Glutamatergic neuron (in vitro differentiated cells): Measurements from ENCODE around the gene ACSS2. TPM values are rescaled to one million over a fixed set of nuclear protein-coding genes. Genes with fewer than 3 reads are reported as not detected.

Experiments used
- DNase-seq: peaks from one replicate; pipeline ENCODE4 v3.0.0; 2022
- H3K27ac Mint-ChIP-seq: one replicate; pipeline ENCODE4 v1.8.0; 2020; ENCODE audit warnings: mild to moderate bottlenecking, mixed read lengths, inconsistent platforms; ENCODE audit not compliant: unreplicated experiment
- H3K27me3 Mint-ChIP-seq: one replicate; pipeline ENCODE4 v1.8.0; 2020; ENCODE audit warnings: mild to moderate bottlenecking, moderate library complexity, mixed read lengths, inconsistent platforms; ENCODE audit not compliant: unreplicated experiment
- H3K36me3 Mint-ChIP-seq: one replicate; pipeline ENCODE4 v1.8.0; 2020; ENCODE audit warnings: mild to moderate bottlenecking, mixed read lengths, inconsistent platforms; ENCODE audit not compliant: unreplicated experiment
- H3K4me1 Mint-ChIP-seq: one replicate; pipeline ENCODE4 v1.8.0; 2020; ENCODE audit warnings: mild to moderate bottlenecking, low read depth, mixed read lengths, inconsistent platforms; ENCODE audit not compliant: unreplicated experiment
- H3K4me3 Mint-ChIP-seq: one replicate; pipeline ENCODE4 v1.8.0; 2020; ENCODE audit warnings: mild to moderate bottlenecking, mixed read lengths, inconsistent platforms; ENCODE audit not compliant: unreplicated experiment
- H3K9me3 Mint-ChIP-seq: one replicate; pipeline ENCODE4 v1.8.0; 2020; ENCODE audit warnings: mild to moderate bottlenecking, moderate library complexity, mixed read lengths, inconsistent platforms; ENCODE audit not compliant: unreplicated experiment
- CTCF ChIP-seq: fragments of 200-600 bp; sonication (generic); IDR thresholded peaks from one replicate; pipeline ENCODE4 v1.5.0; 2021; ENCODE audit not compliant: partially characterized antibody, unreplicated experiment
- total RNA-seq: library from RNA; stranded (reverse); fragmentation: NEBNext Ultra II Directional; extraction: Animal tissue kit (Norgen Biotek cat#: 25700); gene quantifications from one replicate; pipeline ENCODE4 v1.2.1, GENCODE V29; 2021; ENCODE audit not compliant: unreplicated experiment

The ACSS2 gene
- total RNA-seq, 1 donor from 2014 or later: 53.3 TPM

GRCh38 chr20:34916774-34917354, 40.5 kb downstream of the ACSS2 start:
- H3K4me3 Mint-ChIP-seq: no peak overlapping the region
- no peaks in the 10 kb centered on the region for H3K27me3 Mint-ChIP-seq
- H3K27ac Mint-ChIP-seq: no peak overlapping the region
- H3K36me3 Mint-ChIP-seq: peaks cover 5% of the 10 kb centered on the region
- no peak for DNase-seq
- TF ChIP-seq CTCF: no peak
- no peaks in the 10 kb centered on the region for H3K9me3 Mint-ChIP-seq
- H3K4me1 Mint-ChIP-seq: no peaks in the 10 kb centered on the region

- DNase-seq: no peak
- no peaks in the 10 kb centered on the region for H3K9me3 Mint-ChIP-seq
- no peaks in the 10 kb centered on the region for H3K4me1 Mint-ChIP-seq
- peaks cover 7% of the 10 kb centered on the region for H3K36me3 Mint-ChIP-seq
- no peak for TF ChIP-seq CTCF
- no peak overlapping the region for H3K27ac Mint-ChIP-seq
- no peak overlapping the region for H3K4me3 Mint-ChIP-seq
- H3K27me3 Mint-ChIP-seq: no peaks in the 10 kb centered on the region
Observed at GRCh38 chr20:34920055-34920454, 43.6 kb downstream of the ACSS2 start.

- Mint-ChIP-seq H3K4me3 (no peak overlapping the region), H3K27ac (no peak overlapping the region), H3K27me3 (peaks cover 3% of the 10 kb centered on the region), H3K36me3 (peaks cover 16% of the 10 kb centered on the region), H3K4me1 (peaks cover 2% of the 10 kb centered on the region), H3K9me3 (peaks cover 2% of the 10 kb centered on the region)
- no peak for DNase-seq
- no peak for TF ChIP-seq CTCF
Observed at GRCh38 chr20:34921436-34921835, 45.0 kb downstream of the ACSS2 start.

- peaks cover 13% of the 10 kb centered on the region for H3K4me1 Mint-ChIP-seq
- TF ChIP-seq CTCF: no peak
- peaks cover 2% of the 10 kb centered on the region for H3K9me3 Mint-ChIP-seq
- H3K27ac Mint-ChIP-seq: no peak overlapping the region
- H3K4me3 Mint-ChIP-seq: no peak overlapping the region
- peaks cover 3% of the 10 kb centered on the region for H3K27me3 Mint-ChIP-seq
- H3K36me3 Mint-ChIP-seq: peaks cover 16% of the 10 kb centered on the region
- DNase-seq: no peak
Observed at GRCh38 chr20:34922654-34923381, 46.4 kb downstream of the ACSS2 start.

GRCh38 chr20:34923414-34923813, 47.0 kb downstream of the ACSS2 start:
- Mint-ChIP-seq H3K4me1 (peaks cover 14% of the 10 kb centered on the region), H3K27ac (no peak overlapping the region), H3K9me3 (peaks cover 2% of the 10 kb centered on the region), H3K36me3 (peaks cover 16% of the 10 kb centered on the region), H3K4me3 (no peak overlapping the region), H3K27me3 (peaks cover 3% of the 10 kb centered on the region)
- DNase-seq: no peak
- TF ChIP-seq CTCF: no peak
